Panc1 (cell line): ENCODE results near the gene NNT. TPM values are rescaled to one million over a fixed set of nuclear protein-coding genes. Genes with fewer than 3 reads are reported as not detected.

Experiments
- ATAC-seq: fragments of 200-7000 bp; cut with Tn5 transposase; 2 replicates; pipeline ENCODE4 v1.9.1; 2020; ENCODE audit warnings: mild to moderate bottlenecking, moderate library complexity
- BruUV-seq: library from RNA; stranded (reverse); fragments of 400-500 nt; replicated peaks from 2 replicates; lab custom pipeline; 2021; lab: Mats Ljungman, UMichigan
- CTCF ChIA-PET: fragments of 300-600 bp; sonication (Branson Sonifier 250); formaldehyde crosslinking; loops from one replicate; lab custom pipeline; 2022; ENCODE audit warnings: antibody characterized with exemption; lab: Charles Lee
- POLR2A ChIA-PET: fragments of 300-600 bp; sonication (Branson Sonifier 250); formaldehyde crosslinking; loops from one replicate; lab custom pipeline; 2022; ENCODE audit warnings: antibody characterized with exemption; lab: Charles Lee
- DNase-seq: peaks from one replicate; pipeline ENCODE4 v3.0.0-alpha.2; 2010; ENCODE audit warnings: low read depth, low spot score
- H3K27ac ChIP-seq: 2 replicates; pipeline ENCODE4 v1.5.1; 2011; ENCODE audit warnings: mild to moderate bottlenecking, low read length, inconsistent platforms
- H3K27me3 ChIP-seq: fragments of 200-500 bp; sonication (Bioruptor generic); 2 replicates; pipeline ENCODE4 v1.6.0; 2014; ENCODE audit warnings: low read length, inconsistent platforms; ENCODE audit not compliant: control insufficient read depth, insufficient read depth
- H3K36me3 ChIP-seq: fragments of 200-500 bp; sonication (Bioruptor generic); 2 replicates; pipeline ENCODE4 v1.5.1; 2014; ENCODE audit warnings: inconsistent platforms, mild to moderate bottlenecking, low read length, moderate library complexity; ENCODE audit not compliant: control insufficient read depth, insufficient read depth
- H3K4me1 ChIP-seq: 2 replicates; pipeline ENCODE4 v1.5.1; 2011; ENCODE audit warnings: inconsistent platforms, mild to moderate bottlenecking, low read length, moderate library complexity; ENCODE audit not compliant: control insufficient read depth, insufficient read depth
- H3K4me3 ChIP-seq, 2 experiments: 2 replicates each; pipeline ENCODE4 v1.5.1; 2011 to 2012; ENCODE audit warnings: low read depth in 2 of 2, low read length in 2 of 2, mild to moderate bottlenecking in 2 of 2, inconsistent platforms in 1 of 2, moderate library complexity in 1 of 2
- H3K9me3 ChIP-seq: fragments of 200-500 bp; sonication (Bioruptor generic); 2 replicates; pipeline ENCODE4 v1.5.1; 2014; ENCODE audit warnings: low read depth, mild to moderate bottlenecking, inconsistent platforms, low read length, moderate library complexity; ENCODE audit not compliant: control insufficient read depth, insufficient read depth
- POLR2AphosphoS5 ChIP-seq: IDR thresholded peaks from 2 replicates; pipeline ENCODE4 v1.6.1; 2012; ENCODE audit warnings: mild to moderate bottlenecking, low read depth, low read length, moderate library complexity
- SIN3A ChIP-seq: IDR thresholded peaks from 2 replicates; pipeline ENCODE4 v1.6.1; 2012; ENCODE audit warnings: low read depth, mild to moderate bottlenecking, low read length, moderate library complexity, borderline replicate concordance; ENCODE audit not compliant: insufficient read depth
- TCF7L2 ChIP-seq: IDR thresholded peaks from 2 replicates; pipeline ENCODE4 v1.6.1; 2011; ENCODE audit warnings: mild to moderate bottlenecking, low read depth, low read length, inconsistent platforms
- in situ Hi-C: cut with HindIII; loops from 2 replicates; pipeline ENCODE4 v1.10.0; 2016; ENCODE audit warnings: low sequenced_read_pairs, low pct_unique_long_range_greater_than_20kb
- intact Hi-C: fragments of 100-400 bp; cut with micrococcal nuclease; formaldehyde crosslinking; loops from one replicate; pipeline ENCODE4 v1.10.0; 2022; ENCODE audit not compliant: unreplicated experiment
- total RNA-seq: library from RNA; stranded (reverse); gene quantifications from one replicate; pipeline ENCODE4 v1.2.1, GENCODE V29; 2021; ENCODE audit not compliant: unreplicated experiment
- TF ChIP-seq, protein P1 (sequence below), 2 experiments: IDR thresholded peaks; 2 replicates each; pipeline ENCODE4 v1.6.1; 2011 to 2012; ENCODE audit warnings: low read depth in 2 of 2, control low read depth in 1 of 2, low read length in 1 of 2, mild to moderate bottlenecking in 1 of 2, moderate library complexity in 1 of 2; ENCODE audit not compliant: insufficient read depth in 1 of 2
- TF ChIP-seq, protein P2 (sequence below): fragments of 450-650 bp; IDR thresholded peaks from 2 replicates; pipeline ENCODE4 v1.5.1; 2017; ENCODE audit warnings: mild to moderate bottlenecking

NNT gene
- total RNA-seq, 1 experiment from 2014 or later, result 78.7 TPM

DNA sequence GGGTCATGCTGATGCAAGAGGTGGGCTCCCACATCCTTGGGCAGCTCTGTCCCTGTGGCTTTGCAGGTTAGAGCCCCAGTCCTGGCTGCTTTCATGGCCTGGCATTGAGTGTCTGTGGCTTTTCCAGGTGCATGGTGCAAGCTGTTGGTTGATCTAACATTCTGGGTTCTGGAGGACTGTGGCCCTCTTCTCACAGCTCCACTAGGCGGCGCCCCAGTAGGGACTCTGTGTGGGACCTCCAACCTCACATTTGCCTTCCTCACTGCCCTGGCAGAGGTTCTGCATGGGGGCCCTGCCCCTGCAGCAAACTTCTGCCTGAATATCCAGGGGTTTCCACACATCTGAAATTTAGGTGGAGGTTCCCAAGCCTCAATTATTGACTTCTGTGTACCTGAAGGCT is 150.1 kb downstream of the NNT start:
- Histone ChIP-seq H3K27ac (no peak overlapping the region), H3K36me3 (no peaks in the 10 kb centered on the region), H3K4me3 (no peak overlapping the region), H3K4me1 (no peaks in the 10 kb centered on the region), H3K27me3 (no peaks in the 10 kb centered on the region), H3K9me3 (no peaks in the 10 kb centered on the region)
- no peak for ATAC-seq
- TF ChIP-seq, protein P1, sequence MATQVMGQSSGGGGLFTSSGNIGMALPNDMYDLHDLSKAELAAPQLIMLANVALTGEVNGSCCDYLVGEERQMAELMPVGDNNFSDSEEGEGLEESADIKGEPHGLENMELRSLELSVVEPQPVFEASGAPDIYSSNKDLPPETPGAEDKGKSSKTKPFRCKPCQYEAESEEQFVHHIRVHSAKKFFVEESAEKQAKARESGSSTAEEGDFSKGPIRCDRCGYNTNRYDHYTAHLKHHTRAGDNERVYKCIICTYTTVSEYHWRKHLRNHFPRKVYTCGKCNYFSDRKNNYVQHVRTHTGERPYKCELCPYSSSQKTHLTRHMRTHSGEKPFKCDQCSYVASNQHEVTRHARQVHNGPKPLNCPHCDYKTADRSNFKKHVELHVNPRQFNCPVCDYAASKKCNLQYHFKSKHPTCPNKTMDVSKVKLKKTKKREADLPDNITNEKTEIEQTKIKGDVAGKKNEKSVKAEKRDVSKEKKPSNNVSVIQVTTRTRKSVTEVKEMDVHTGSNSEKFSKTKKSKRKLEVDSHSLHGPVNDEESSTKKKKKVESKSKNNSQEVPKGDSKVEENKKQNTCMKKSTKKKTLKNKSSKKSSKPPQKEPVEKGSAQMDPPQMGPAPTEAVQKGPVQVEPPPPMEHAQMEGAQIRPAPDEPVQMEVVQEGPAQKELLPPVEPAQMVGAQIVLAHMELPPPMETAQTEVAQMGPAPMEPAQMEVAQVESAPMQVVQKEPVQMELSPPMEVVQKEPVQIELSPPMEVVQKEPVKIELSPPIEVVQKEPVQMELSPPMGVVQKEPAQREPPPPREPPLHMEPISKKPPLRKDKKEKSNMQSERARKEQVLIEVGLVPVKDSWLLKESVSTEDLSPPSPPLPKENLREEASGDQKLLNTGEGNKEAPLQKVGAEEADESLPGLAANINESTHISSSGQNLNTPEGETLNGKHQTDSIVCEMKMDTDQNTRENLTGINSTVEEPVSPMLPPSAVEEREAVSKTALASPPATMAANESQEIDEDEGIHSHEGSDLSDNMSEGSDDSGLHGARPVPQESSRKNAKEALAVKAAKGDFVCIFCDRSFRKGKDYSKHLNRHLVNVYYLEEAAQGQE (IDR thresholded peaks at IDR 0.05; ENCODE audit: insufficient read depth in 1 of 2, low read depth in 2 of 2, low read length in 1 of 2), result no peak
- TF ChIP-seq, protein P2, sequence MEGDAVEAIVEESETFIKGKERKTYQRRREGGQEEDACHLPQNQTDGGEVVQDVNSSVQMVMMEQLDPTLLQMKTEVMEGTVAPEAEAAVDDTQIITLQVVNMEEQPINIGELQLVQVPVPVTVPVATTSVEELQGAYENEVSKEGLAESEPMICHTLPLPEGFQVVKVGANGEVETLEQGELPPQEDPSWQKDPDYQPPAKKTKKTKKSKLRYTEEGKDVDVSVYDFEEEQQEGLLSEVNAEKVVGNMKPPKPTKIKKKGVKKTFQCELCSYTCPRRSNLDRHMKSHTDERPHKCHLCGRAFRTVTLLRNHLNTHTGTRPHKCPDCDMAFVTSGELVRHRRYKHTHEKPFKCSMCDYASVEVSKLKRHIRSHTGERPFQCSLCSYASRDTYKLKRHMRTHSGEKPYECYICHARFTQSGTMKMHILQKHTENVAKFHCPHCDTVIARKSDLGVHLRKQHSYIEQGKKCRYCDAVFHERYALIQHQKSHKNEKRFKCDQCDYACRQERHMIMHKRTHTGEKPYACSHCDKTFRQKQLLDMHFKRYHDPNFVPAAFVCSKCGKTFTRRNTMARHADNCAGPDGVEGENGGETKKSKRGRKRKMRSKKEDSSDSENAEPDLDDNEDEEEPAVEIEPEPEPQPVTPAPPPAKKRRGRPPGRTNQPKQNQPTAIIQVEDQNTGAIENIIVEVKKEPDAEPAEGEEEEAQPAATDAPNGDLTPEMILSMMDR, result no peak
- TF ChIP-seq TCF7L2, result no peak
- no peak for TF ChIP-seq POLR2AphosphoS5
- TF ChIP-seq SIN3A, result no peak
- no TSS peak for BruUV-seq
- ChIA-PET CTCF (no interaction called here), POLR2A (no interaction called here)
- no peak for DNase-seq
- in situ Hi-C loops (no loop called here), intact Hi-C loops (no loop called here)

Other genes with a start within 250 kb of the NNT start
- 5.8 TPM for gene CCL28, start 190.8 kb upstream of the NNT start, total RNA-seq
- gene TMEM267, start 119.3 kb upstream of the NNT start, total RNA-seq, result 22.0 TPM
- gene C5orf34, start 88.0 kb upstream of the NNT start, total RNA-seq, result 6.3 TPM
- gene PAIP1, start 46.1 kb upstream of the NNT start, total RNA-seq, result 127 TPM